ENCODE results near the gene SF3B3.

SF3B3 gene

DNA sequence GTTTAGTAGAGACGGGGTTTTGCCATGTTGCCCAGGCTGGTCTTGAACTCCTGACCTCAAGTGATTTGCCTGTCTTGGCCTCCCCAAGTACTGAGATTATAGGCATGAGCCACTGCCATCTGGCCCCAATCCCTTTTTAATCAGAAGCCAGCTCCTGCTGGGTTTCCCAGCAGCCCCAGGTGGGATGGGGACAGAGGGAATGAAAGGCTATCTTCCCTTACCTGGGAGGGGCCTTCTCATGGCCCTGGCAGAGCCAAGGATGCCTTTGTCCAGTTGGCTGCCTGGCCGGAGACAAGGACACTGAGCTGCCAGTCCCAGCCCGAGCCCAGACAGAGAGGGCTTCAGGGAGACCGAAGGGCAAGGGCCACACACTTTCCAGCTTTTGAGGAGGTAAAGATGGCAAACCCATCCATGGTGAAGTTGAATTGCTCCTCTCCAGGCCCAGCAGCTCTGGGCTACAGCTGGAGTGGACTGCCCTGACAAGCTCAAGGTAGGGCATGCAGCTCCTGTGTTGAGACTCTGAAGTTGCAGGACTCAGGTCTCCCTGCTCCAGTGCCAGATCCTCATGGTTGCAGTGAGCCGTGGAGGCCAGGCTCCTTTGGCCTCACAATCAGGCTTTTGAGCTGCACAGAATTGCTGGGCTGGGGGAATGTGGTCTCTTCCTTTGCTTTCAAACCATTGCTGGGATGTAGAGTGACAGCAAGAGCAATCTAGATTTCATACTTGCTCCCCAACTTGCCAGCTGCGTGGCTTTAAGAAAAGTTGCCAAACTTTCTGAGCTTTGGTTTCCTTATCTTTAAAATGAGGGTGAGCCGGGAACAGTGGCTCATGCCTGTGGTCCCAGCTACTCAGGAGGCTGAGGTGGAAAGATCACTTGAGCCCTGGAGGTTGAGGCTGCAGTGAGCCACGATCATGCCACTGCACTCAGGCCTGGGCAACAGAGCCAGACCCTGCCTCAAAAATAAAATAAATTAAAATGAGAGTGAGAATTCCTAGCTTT is 78.3 kb downstream of the SF3B3 start:
- TF ChIP-seq, protein P1, sequence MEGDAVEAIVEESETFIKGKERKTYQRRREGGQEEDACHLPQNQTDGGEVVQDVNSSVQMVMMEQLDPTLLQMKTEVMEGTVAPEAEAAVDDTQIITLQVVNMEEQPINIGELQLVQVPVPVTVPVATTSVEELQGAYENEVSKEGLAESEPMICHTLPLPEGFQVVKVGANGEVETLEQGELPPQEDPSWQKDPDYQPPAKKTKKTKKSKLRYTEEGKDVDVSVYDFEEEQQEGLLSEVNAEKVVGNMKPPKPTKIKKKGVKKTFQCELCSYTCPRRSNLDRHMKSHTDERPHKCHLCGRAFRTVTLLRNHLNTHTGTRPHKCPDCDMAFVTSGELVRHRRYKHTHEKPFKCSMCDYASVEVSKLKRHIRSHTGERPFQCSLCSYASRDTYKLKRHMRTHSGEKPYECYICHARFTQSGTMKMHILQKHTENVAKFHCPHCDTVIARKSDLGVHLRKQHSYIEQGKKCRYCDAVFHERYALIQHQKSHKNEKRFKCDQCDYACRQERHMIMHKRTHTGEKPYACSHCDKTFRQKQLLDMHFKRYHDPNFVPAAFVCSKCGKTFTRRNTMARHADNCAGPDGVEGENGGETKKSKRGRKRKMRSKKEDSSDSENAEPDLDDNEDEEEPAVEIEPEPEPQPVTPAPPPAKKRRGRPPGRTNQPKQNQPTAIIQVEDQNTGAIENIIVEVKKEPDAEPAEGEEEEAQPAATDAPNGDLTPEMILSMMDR (IDR thresholded peaks at IDR 0.05; ENCODE audit: low read depth, low read length): no peak
- H3K4me3 ChIP-seq (ENCODE audit: low read depth, low read length): no peak overlapping the region

DNA sequence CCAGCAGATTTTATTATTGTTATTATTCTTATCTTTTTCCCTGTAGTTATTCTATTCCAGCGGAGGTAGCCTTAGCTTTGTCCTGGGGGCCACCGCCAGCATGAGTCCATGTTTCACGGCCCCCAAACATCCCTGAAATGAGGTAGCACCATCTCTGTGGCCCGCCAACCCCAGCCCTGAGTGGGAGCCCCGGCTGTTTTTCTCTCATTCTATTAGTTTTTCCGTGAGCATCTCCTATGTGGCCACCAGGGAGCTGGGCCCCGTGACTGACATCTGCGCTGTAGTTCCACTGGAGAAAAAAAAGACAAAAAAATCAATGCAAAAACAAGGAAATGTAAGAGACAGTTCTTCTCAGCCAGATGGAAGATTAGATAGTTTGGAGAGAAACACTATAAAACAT is 79.2 kb downstream of the SF3B3 start:
- no peak overlapping the region for H3K4me3 ChIP-seq (ENCODE audit: low read depth, low read length)
- TF ChIP-seq, protein P1 (IDR thresholded peaks at IDR 0.05; ENCODE audit: low read depth, low read length): no peak

DNA sequence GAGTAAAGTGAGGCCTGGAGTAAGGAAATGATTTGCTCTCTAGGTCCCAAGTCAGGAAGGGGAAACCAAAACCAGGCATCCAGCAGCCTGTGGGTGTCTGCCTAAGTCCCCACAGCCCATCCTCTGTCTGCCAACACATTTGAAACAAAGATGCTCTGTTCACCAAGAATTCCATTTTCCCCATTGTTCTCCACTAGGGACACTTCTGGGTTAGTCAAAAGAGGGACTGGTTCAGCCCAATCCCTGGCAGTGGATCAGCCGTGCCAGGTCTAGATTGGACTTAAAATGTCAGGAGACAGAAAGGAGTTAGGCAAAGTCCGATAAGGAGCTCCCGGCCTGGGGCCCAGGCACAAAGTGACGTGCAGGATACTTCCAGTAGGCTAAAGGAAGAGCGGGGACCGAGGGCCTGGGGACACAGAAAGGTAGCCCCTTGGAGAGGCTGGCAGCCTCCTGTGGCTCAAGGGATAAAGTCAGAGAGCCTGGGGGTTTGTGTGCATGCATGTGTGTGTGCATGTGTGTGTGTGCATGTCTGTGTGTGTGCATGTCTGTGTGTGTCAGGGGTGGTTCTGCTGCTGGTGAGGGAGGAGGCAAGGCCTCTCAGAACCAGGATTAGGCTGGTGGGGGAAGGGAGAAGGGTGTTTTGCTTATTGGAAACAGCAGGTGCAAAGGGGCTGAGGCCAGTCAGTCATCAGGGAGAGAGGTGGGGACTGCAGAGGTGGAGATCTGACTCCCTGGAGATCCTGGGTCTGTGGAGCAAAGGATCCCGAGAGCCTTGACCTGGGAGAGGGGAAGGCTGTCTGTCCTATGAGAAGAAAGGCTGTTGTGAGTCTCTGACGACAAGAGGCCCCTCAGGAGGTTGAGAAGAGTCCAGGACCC is 81.0 kb downstream of the SF3B3 start:
- no peak overlapping the region for H3K4me3 ChIP-seq (ENCODE audit: low read depth, low read length)
- TF ChIP-seq, protein P1 (IDR thresholded peaks at IDR 0.05; ENCODE audit: low read depth, low read length): no peak

DNA sequence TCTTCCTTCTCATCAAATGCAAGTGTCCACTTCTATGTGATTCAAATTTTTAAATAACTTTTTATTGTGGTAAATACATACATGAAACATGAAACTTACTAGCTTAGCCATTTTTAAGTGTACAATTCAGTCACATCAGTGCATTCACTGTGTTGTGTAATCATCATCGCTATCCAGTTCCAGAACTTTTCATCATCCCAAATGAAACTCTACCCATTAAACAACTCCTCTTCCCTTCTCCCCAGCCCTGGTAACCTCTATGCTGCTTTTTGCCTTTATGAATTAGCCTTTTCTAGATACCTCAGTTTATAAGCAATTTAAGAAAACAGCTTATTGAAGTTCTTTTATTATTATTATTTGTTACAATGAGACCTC is 81.7 kb downstream of the SF3B3 start:
- TF ChIP-seq, protein P1 (IDR thresholded peaks at IDR 0.05; ENCODE audit: low read depth, low read length): no peak
- no peak overlapping the region for H3K4me3 ChIP-seq (ENCODE audit: low read depth, low read length)

DNA sequence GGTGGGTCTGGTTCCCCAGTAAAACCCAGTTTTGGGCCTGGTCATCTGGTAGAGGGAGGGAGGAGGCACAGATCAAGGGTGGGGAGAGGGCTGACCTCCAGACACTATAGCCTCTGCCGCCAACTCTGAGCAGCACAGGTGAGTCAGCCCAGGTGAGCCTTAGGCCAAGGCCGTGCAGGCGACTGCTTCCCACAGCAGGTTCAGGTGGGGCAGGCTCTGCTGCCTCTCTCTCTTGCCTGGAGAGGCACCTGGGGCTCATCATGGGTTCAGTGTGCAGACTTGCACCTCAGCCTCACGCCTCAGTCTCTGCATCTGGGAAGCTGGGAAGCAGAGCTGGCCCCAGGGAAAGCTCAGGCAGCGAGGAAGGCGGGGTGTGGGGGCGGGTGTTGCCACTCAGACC is 84.9 kb downstream of the SF3B3 start:
- TF ChIP-seq, protein P1 (IDR thresholded peaks at IDR 0.05; ENCODE audit: low read depth, low read length): no peak

DNA sequence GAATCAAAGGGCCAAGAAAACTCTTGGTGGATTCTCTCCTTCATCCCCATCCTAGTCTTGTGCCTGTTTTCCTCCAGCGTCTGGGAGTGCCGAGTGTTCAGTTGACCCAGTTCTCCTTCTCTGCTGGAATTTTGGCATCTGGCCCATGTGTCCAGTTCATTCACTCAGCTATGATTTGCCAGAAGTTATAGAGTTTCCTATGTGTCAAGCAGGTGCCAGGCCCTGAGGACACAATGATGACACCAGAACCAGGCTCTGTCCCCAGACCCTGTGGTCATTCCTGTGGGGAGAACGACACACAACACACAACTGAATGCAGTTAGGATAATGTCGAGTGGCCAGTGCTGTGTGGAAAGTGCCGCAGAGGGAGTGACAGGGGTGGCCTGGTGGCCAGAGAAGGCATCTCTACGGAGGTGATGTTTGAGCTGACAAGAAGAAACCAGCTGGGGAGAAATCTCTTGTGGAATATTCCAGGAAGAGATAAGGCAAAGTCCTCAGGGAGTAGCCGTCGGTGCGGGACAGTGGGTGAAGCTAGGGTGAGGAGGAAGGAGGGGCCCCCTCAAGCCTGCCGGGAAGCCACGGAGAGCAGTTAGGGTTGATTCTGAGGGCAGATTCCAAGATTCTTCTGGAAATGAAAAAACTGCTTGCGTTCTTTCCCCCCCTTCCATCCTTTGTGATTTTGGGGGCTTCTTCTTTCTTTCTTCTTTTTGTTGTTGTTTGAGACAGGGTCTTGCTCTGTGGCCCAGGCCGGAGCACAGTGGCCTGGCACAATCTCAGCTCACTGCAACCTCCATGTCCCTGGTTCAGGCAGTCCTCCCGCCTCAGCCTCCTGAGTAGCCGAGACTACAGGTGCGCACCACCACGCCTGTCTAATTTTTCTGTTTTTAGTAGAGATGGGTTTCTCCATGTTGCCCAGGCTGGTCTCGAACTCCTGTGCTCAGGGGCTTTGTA is 86.9 kb downstream of the SF3B3 start:
- TF ChIP-seq, protein P1 (IDR thresholded peaks at IDR 0.05; ENCODE audit: low read depth, low read length): no peak
- H3K4me3 ChIP-seq (ENCODE audit: low read depth, low read length): no peak overlapping the region

More for the DNA sequence above, 84.9 kb downstream of the SF3B3 start:
- H3K4me3 ChIP-seq (ENCODE audit: low read depth, low read length): no peak overlapping the region

All from WI38 (cell line).